HUES64 (cell line): ENCODE measurements around the gene PHF19. TPM values are rescaled to one million over a fixed set of nuclear protein-coding genes. Genes with fewer than 3 reads are reported as not detected.
A peak's percentile ranks its signal among the peaks of the same experiment; 100 is the strongest.

ENCODE experiments used
- H3K27ac ChIP-seq: 2 replicates; pipeline ENCODE4 v1.7.0; 2013; ENCODE audit warnings: low read depth, low read length, inconsistent platforms
- H3K27me3 ChIP-seq: 2 replicates; pipeline ENCODE4 v1.6.1; 2013; ENCODE audit warnings: mild to moderate bottlenecking, low read length; ENCODE audit not compliant: insufficient read depth
- H3K36me3 ChIP-seq: 2 replicates; pipeline ENCODE4 v1.6.1; 2013; ENCODE audit warnings: mild to moderate bottlenecking, low read length; ENCODE audit not compliant: insufficient read depth
- H3K4me1 ChIP-seq: 2 replicates; pipeline ENCODE4 v1.6.1; 2013; ENCODE audit warnings: mild to moderate bottlenecking, low read length, moderate library complexity; ENCODE audit not compliant: insufficient read depth
- H3K4me3 ChIP-seq: 2 replicates; pipeline ENCODE4 v1.5.1; 2013; ENCODE audit warnings: mild to moderate bottlenecking, low read length, moderate library complexity
- H3K9ac ChIP-seq: 2 replicates; pipeline ENCODE4 v1.6.1; 2013; ENCODE audit warnings: mild to moderate bottlenecking, low read depth, low read length
- H3K9me3 ChIP-seq: 2 replicates; pipeline ENCODE4 v1.6.1; 2013; ENCODE audit warnings: low read depth, low read length; ENCODE audit not compliant: insufficient read depth
- whole genome bisulfite sequencing: fragments of 150-250, 120-280 bp; methylation state at CpG from one replicate; pipeline ENCODE4 v1.1.7; 2013; ENCODE audit warnings: missing lambda C conversion rate; 5-methylcytosine and 5-hydroxymethylcytosine counted together
- polyA plus RNA-seq, 2 experiments: library from polyadenylated mRNA; stranded (reverse); fragments of 50-300 nt; gene quantifications; one replicate each; pipeline ENCODE4 v1.2.3, GENCODE V29; 2013

The PHF19 gene
- 17.2 TPM for polyA plus RNA-seq (2013, experiment 1 of 2)
- polyA plus RNA-seq (2013, experiment 2 of 2): 18.7 TPM

GRCh38 chr9:120876842-120877240 is at the start of gene PHF19:
Gene PHF19 (minus strand): TSS chr9:120877188. CDS start chr9:120874741, 2,447 bp downstream.
- Histone ChIP-seq H3K9ac (peak within 1 kb of the TSS; percentile 37), H3K9me3 (no peaks in the 10 kb centered on the region), H3K27ac (peak within 1 kb of the TSS; percentile 84; the same call in 1 of the 2 replicates), H3K36me3 (peaks cover 5% of the 10 kb centered on the region), H3K4me1 (peaks cover 39% of the 10 kb centered on the region), H3K27me3 (peaks cover 10% of the 10 kb centered on the region; the same call in 1 of the 2 replicates), H3K4me3 (peak within 1 kb of the TSS; percentile 68)
- under 1% methylated on average over 38 of the region's 45 CpGs for WGBS

DNA sequence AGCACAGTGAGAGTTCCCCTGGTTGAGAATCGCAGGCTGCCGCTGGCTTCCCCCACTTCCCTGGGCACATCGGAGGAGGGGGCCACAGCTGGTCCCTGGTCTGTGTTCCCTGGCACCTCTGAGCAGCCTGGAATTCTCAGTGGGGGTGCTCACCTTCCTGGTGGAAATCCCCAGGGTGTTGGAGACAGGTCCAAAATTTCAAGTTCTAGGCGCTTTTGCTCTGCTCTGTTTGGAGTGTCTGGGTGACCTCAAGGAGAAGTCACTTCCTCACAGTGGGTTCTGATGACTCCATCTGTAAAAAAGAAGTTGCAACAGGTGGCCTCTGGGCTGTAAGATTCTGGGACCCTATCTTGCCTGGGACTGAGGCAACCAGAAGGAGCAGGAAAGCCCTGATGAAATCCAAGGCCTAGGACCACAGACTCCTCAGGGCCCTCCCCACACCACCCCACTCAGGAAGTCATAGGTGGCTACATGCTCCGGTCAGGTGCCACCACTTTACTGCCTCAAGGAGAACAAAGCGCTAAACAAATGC is 49.5 kb upstream of the PHF19 start, which contains the start of gene TRAF1:
Gene TRAF1, minus strand, starts transcription at position 400 of the 532 bp plus-strand sequence. CDS start 721 bp downstream, outside the sequence.
- Histone ChIP-seq H3K4me3 (no peak within 1 kb of the TSS), H3K27ac (no peak within 1 kb of the TSS), H3K9me3 (no peaks in the 10 kb centered on the region), H3K9ac (no peak within 1 kb of the TSS), H3K4me1 (peaks cover 24% of the 10 kb centered on the region), H3K27me3 (peaks cover 13% of the 10 kb centered on the region), H3K36me3 (no peaks in the 10 kb centered on the region)
- WGBS: 90% methylated on average over 6 of the region's 6 CpGs

GRCh38 chr9:120925535-120926396 is 48.8 kb upstream of the PHF19 start:
- Histone ChIP-seq H3K4me1 (peaks cover 26% of the 10 kb centered on the region), H3K27me3 (peaks cover 13% of the 10 kb centered on the region), H3K36me3 (no peaks in the 10 kb centered on the region), H3K9me3 (no peaks in the 10 kb centered on the region), H3K9ac (no peak overlapping the region), H3K4me3 (no peak overlapping the region), H3K27ac (no peak overlapping the region)
- WGBS: 67% methylated on average over 13 of the region's 13 CpGs

DNA sequence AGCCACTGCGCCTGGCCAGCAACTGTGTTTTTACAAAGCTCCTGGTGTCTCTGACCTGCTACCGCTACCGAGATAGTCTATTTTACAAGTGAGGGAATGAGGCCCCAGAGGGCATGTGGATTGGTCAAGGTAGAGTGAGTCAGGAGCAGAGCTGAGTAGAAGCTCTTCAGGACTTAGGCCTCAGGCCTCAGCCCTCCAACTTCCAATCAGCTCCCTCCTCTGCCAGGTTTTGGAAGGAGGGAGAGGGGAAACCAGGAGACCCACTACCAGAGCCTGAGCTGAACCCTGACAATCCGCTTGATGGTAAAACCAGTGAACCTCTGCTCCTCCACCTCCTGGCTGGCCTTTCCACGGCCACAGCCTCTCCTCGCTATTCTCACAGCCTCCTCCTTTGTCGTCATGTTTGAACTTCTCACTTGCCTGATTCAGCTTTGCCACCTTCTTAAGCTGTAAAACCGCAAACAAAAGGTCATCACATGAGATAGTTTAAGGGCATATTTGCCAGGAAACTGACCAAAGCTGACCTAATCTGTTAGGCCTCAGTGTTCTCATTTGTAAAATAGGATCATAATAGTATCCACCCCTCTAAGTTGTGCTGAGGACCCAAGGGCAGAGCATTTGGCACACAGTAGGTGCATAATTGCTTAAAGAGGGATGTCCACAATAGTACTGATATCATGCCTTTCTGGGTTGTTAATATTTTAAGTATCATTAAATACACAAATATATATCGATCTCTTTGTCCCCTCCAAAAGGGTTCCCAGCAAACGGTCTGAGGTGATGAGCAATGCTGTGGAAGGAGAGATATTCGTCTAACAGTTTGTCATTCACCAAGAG is 47.9 kb upstream of the PHF19 start:
- Histone ChIP-seq H3K36me3 (no peaks in the 10 kb centered on the region), H3K4me3 (no peak overlapping the region), H3K27ac (no peak overlapping the region; the same call in 1 of the 2 replicates), H3K9ac (no peak overlapping the region), H3K4me1 (peaks cover 34% of the 10 kb centered on the region), H3K27me3 (peaks cover 13% of the 10 kb centered on the region), H3K9me3 (no peaks in the 10 kb centered on the region)
- WGBS: 75% methylated on average over 8 of the region's 11 CpGs

GRCh38 chr9:120923620-120924328 is 46.8 kb upstream of the PHF19 start:
- Histone ChIP-seq H3K27ac (no peak overlapping the region), H3K4me3 (no peak overlapping the region), H3K9me3 (no peaks in the 10 kb centered on the region), H3K36me3 (no peaks in the 10 kb centered on the region), H3K9ac (no peak overlapping the region), H3K27me3 (peaks cover 13% of the 10 kb centered on the region), H3K4me1 (peaks cover 38% of the 10 kb centered on the region)
- WGBS: 94% methylated on average over 11 of the region's 11 CpGs

GRCh38 chr9:120922404-120923195 is 45.6 kb upstream of the PHF19 start:
- H3K4me3 ChIP-seq: no peak overlapping the region
- no peaks in the 10 kb centered on the region for H3K36me3 ChIP-seq
- H3K4me1 ChIP-seq: peaks cover 34% of the 10 kb centered on the region
- WGBS: 89% methylated on average over 7 of the region's 7 CpGs
- no peaks in the 10 kb centered on the region for H3K9me3 ChIP-seq
- no peak overlapping the region for H3K27ac ChIP-seq
- H3K27me3 ChIP-seq: peaks cover 3% of the 10 kb centered on the region; the same call in 1 of the 2 replicates
- no peak overlapping the region for H3K9ac ChIP-seq

- no peaks in the 10 kb centered on the region for H3K27me3 ChIP-seq
- H3K4me3 ChIP-seq: no peak overlapping the region
- 64% methylated on average over 8 of the region's 8 CpGs for WGBS
- no peak overlapping the region for H3K27ac ChIP-seq
- H3K9me3 ChIP-seq: no peaks in the 10 kb centered on the region
- no peaks in the 10 kb centered on the region for H3K36me3 ChIP-seq
- H3K4me1 ChIP-seq: peaks cover 34% of the 10 kb centered on the region
- no peak overlapping the region for H3K9ac ChIP-seq
These were observed 44.7 kb upstream of the PHF19 start for GRCh38 chr9:120921661-120922181.

- Histone ChIP-seq H3K9ac (no peak overlapping the region), H3K4me3 (no peak overlapping the region), H3K27me3 (no peaks in the 10 kb centered on the region), H3K36me3 (no peaks in the 10 kb centered on the region), H3K27ac (no peak overlapping the region), H3K9me3 (no peaks in the 10 kb centered on the region), H3K4me1 (peaks cover 27% of the 10 kb centered on the region)
- 61% methylated on average over 2 of the region's 3 CpGs for WGBS
These were observed 43.8 kb upstream of the PHF19 start for GRCh38 chr9:120920806-120921178.

DNA sequence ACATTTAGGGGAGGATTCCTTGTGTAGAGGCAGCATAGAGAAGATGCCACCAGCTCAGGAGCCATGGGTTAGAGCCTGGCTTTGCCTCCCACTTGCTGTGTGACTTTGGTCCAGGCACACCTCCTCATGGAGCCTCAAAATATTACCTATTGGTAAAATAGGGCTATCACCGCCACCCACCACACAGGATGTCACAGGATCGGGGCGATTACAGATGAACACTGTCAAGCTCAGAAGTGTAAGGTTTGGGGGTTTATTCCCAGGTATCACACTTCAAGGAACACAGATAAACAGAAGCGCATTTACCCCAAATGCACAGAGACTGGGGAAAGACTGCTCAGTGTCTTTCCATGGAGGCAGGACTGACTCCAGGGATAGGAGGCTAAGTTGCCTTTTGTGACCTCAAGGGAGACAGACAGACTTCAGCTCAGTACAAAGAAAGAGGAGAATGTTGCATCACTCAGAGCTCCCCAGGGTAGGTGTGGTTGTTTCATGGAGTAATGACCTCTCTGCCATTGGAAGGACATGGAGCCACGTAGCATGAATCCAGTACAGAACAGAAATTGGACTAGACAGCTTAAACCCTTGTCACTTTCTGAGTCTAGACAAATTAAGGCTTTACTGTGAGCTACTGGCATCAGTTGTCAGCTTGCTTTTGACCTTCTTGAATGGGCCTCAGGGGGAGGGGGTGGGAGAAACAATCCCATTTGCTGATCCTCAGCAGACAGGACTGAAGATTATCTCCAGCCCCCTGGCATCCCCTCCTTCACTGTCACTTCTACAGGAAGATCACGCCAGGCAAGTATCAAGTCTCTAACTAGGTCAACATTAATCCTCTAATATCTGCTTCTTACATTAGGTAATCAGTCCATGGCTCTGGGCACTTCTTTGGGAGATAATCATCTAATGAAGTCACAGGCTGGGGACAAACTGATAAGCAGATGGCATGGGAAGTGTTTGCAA is 43.1 kb upstream of the PHF19 start:
- WGBS: 91% methylated on average over 6 of the region's 6 CpGs
- peaks cover 21% of the 10 kb centered on the region for H3K4me1 ChIP-seq
- no peak overlapping the region for H3K27ac ChIP-seq
- H3K36me3 ChIP-seq: no peaks in the 10 kb centered on the region
- H3K27me3 ChIP-seq: no peaks in the 10 kb centered on the region
- no peaks in the 10 kb centered on the region for H3K9me3 ChIP-seq
- H3K4me3 ChIP-seq: no peak overlapping the region
- H3K9ac ChIP-seq: no peak overlapping the region
